GM12873 (cell line): Measurements from ENCODE around the gene MRPL20.

Experiments
- TF ChIP-seq, protein P1 (sequence below): IDR thresholded peaks from 2 replicates; pipeline ENCODE4 v1.5.1; 2012; ENCODE audit warnings: low read depth, mild to moderate bottlenecking, moderate library complexity, low read length, control low read depth; ENCODE audit not compliant: insufficient read depth; ENCODE audit errors: missing control alignments

MRPL20 gene

DNA sequence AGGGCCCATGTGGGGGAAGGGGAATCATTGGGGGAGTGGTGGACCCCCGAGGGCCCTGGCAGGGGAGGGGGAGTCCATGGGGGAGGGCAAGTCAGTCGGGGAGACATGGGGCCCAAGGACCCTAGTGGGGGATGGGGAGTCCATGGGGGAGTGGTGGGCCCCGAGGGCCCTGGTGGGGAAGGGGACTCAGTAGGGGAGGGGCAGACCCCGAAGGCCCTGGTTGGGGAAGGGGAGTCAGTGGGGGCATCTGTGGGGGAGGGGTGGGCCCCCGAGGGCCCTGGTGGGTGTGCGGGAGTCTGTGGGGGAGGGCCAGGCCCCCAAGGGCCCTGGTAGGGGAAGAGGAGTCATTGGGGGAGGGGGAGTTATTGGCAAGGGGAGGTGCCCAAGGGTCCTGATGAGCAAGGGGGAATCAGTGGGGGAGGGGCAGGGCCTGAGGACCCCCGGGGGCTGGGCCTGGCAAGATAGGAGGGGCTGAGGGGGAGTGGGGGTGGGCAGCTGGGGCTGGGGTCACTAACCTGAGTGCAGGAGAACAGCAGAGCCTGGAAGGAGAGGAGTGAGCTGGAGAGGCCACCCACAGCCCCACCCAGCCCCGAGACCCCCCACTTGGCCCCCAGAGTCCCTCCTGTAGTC is 50.8 kb downstream of the MRPL20 start:
- TF ChIP-seq, protein P1, sequence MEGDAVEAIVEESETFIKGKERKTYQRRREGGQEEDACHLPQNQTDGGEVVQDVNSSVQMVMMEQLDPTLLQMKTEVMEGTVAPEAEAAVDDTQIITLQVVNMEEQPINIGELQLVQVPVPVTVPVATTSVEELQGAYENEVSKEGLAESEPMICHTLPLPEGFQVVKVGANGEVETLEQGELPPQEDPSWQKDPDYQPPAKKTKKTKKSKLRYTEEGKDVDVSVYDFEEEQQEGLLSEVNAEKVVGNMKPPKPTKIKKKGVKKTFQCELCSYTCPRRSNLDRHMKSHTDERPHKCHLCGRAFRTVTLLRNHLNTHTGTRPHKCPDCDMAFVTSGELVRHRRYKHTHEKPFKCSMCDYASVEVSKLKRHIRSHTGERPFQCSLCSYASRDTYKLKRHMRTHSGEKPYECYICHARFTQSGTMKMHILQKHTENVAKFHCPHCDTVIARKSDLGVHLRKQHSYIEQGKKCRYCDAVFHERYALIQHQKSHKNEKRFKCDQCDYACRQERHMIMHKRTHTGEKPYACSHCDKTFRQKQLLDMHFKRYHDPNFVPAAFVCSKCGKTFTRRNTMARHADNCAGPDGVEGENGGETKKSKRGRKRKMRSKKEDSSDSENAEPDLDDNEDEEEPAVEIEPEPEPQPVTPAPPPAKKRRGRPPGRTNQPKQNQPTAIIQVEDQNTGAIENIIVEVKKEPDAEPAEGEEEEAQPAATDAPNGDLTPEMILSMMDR, result no peak

DNA sequence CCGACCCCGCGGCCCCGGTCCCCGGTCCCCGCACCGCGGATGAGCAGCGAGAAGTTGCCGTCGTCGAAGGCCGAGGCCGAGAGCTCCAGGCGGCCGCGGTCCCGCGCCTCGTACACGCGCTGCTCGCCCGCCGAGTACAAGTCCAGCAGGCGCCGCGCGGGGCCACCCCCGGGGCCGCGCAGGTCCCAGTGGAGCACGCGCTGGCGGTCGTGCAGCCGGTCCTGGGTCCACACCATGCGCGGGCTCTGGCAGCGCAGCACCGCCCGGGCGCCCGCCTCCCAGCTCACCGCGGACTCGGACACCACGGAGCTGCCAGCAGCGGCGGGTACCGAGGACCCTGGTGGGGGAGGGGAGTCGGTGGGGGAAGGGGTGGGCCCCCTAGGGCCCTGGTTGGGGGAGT is 51.7 kb downstream of the MRPL20 start:
- TF ChIP-seq, protein P1, result no peak

DNA sequence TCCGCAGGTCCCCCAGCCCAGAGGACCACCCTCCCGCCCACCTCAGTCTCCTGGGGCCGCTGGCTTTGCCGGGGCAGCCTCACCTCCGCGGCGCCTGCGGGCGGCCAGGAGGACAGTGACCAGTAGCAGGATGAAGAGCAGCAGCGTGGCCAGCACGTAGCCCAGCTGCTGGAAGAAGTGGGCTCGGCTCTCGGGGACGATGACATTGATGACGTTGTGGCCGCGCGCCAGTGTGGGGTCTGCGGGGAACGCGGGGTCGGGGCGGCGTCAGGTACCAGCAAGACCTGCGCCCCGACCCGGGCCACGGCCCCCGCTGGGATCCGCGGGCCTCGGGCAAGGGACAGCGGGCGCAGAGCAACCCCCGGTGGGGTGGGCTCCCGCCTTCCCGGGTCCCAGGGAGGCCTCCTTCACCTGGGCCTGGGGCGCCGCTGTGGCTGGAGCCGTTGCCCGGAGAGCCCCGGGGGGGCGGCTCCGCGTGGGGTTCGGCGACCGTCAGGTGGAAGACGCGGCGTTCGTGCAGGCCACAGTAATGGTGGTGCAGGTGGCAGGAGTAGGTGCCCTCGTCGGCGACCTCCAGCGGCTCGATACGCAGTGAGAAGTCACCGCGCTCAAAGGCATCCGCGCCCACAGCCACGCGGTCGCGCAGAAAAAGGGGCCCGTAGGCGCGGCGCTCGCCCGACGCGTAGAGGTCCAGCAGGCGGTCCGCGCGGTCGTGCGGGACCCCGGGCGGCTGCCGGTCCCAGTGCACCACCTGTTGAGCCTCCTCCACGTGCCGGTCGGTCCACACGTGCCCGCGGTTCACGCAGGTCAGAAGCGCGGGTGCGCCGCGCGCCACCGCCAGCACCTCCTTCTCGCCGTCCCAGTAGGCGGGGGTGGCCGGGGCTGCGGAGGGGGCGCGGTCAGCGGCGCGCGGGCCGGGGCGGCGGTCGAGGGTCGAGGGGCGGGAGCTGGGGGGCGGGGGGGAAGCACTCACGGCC is 52.5 kb downstream of the MRPL20 start:
- TF ChIP-seq, protein P1, result no peak

DNA sequence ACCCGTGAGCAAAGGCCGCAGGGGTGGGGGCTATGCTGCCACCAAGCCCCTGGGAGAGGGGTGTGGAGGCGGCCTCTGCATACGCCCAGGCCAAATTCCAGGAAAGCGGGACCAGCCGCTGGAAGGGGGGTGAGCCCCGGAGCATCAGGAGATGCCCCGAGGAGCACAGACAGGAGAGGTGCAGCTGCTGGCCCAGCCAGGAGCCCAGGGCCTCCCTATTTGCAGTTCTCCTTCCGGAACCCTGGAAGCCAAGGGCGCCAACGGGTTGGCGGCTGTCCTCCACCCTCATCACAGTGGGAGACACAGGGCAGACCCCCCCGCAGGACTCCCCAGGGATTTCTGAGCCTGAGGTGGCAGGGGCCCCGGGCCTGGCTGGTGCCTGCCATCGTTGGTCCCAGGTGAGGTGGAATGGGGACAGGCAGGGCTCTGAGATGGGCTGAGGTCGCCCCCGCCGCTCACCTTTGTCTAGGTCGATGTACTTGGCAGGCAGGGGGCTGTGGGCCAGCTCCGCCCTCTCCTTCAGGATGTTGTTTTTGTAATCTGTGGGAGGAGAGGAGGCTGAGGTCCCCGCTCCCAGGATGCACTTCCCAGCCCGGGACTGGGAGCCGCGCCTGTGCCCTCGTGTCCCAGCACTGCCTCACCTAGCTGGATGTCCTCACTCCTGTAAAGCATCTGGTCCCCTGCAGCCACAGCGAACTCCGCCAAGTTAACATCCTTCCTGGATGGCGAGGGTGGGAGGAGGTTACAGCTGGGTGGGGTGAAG is 53.5 kb downstream of the MRPL20 start:
- TF ChIP-seq, protein P1, result no peak

DNA sequence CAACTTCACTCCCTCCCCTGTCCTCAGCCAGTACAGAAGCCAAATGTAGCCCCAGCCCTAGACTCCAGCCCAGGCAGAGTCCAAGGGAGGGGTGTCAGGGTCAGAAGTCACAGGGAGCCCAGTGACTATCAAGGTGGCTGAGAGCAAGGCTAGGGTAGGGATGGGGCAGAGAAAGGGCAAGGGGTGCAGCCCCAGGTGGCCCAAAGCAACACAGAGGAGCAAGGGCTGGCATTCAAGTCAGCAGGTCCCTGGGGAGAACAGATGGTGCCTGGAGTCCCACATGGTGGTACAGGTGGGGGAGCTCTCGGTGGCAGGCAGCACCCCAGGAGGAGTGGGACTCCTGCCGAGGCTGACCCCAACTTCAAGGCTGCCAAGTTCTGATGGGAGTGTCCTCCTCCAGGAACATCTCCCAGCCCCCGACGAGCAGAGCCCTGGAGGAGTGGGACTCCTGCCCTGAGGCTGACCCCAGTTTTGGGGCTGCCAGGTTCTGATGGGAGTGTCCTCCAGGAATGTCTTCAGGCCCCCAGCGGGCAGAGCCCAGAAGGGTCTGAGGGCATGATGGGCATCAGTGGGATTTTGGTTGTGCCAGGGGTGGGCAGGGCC is 54.2 kb downstream of the MRPL20 start:
- TF ChIP-seq, protein P1, result no peak
